Neuronal stem cell (in vitro differentiated cells): Measurements from ENCODE around the gene FAAP100.
A peak's percentile ranks its signal among the peaks of the same experiment; 100 is the strongest.
"Not testable (repeated sequence)": the region's sequence is repeated elsewhere in the genome, so short reads cannot be mapped to it uniquely, and the experiment has no call there.

ENCODE experiments used
- DNase-seq: peaks from one replicate; pipeline ENCODE4 v3.0.0-alpha.2; 2013; ENCODE audit warnings: low spot score
- H2AFZ ChIP-seq: one replicate; pipeline ENCODE4 v1.6.1; 2013; ENCODE audit warnings: mild to moderate bottlenecking, low read length, inconsistent platforms
- H2AK5ac ChIP-seq: 2 replicates; pipeline ENCODE4 v1.6.1; 2013; ENCODE audit warnings: low read depth, mild to moderate bottlenecking, inconsistent platforms, low read length, moderate library complexity, mixed read lengths
- H2BK120ac ChIP-seq: 2 replicates; pipeline ENCODE4 v1.6.1; 2013; ENCODE audit warnings: low read depth, mild to moderate bottlenecking, inconsistent platforms, low read length, moderate library complexity, mixed read lengths
- H2BK12ac ChIP-seq: one replicate; pipeline ENCODE4 v1.6.1; 2013; ENCODE audit warnings: low read length, inconsistent platforms
- H2BK15ac ChIP-seq: 2 replicates; pipeline ENCODE4 v1.6.1; 2013; ENCODE audit warnings: mild to moderate bottlenecking, low read length, inconsistent platforms, mixed read lengths
- H2BK5ac ChIP-seq: one replicate; pipeline ENCODE4 v1.6.1; 2013; ENCODE audit warnings: inconsistent platforms, mild to moderate bottlenecking, low read length, moderate library complexity
- H3K14ac ChIP-seq: one replicate; pipeline ENCODE4 v1.6.1; 2013; ENCODE audit warnings: low read length, inconsistent platforms
- H3K18ac ChIP-seq: 2 replicates; pipeline ENCODE4 v1.6.1; 2013; ENCODE audit warnings: low read length, inconsistent platforms
- H3K23ac ChIP-seq: 2 replicates; pipeline ENCODE4 v1.6.1; 2013; ENCODE audit warnings: low read depth, mild to moderate bottlenecking, mixed read lengths, low read length, inconsistent platforms; ENCODE audit not compliant: poor library complexity
- H3K27ac ChIP-seq: replicated peaks from 3 replicates; pipeline ENCODE4 v1.5.1; 2013; ENCODE audit warnings: low read length, inconsistent platforms
- H3K27me3 ChIP-seq, 3 experiments: 2 replicates each; pipeline ENCODE4 v1.6.1; 2013; ENCODE audit warnings: low read length in 3 of 3, mild to moderate bottlenecking in 2 of 3, inconsistent platforms in 1 of 3, low read depth in 1 of 3, mixed read lengths in 1 of 3, moderate library complexity in 1 of 3; ENCODE audit not compliant: control insufficient read depth in 3 of 3, insufficient read depth in 3 of 3
- H3K36me3 ChIP-seq, 2 donors: replicated peaks in 1 of 2; 2 replicates each; pipeline ENCODE4 v1.6.1; 2013; ENCODE audit warnings: low read length in 2 of 2; ENCODE audit not compliant: control insufficient read depth in 2 of 2, insufficient read depth in 2 of 2
- H3K4ac ChIP-seq: 2 replicates; pipeline ENCODE4 v1.6.1; 2013; ENCODE audit warnings: inconsistent platforms, mild to moderate bottlenecking, low read length, moderate library complexity
- H3K4me1 ChIP-seq, 2 donors: 1 replicate in 1 of 2; 2 replicates in 1 of 2; pipeline ENCODE4 v1.6.1; 2013; ENCODE audit warnings: low read length in 2 of 2, low read depth in 1 of 2; ENCODE audit not compliant: control insufficient read depth in 2 of 2, insufficient read depth in 1 of 2
- H3K4me2 ChIP-seq: one replicate; pipeline ENCODE4 v1.6.1; 2013; ENCODE audit warnings: mild to moderate bottlenecking, low read length, inconsistent platforms; ENCODE audit not compliant: insufficient read depth, poor library complexity, severe bottlenecking
- H3K4me3 ChIP-seq, 2 donors: 2 replicates each; pipeline ENCODE4 v1.5.1; 2013; ENCODE audit warnings: low read length in 2 of 2, mild to moderate bottlenecking in 2 of 2, inconsistent platforms in 1 of 2, moderate library complexity in 1 of 2
- H3K79me1 ChIP-seq: one replicate; pipeline ENCODE4 v1.6.1; 2013; ENCODE audit warnings: low read depth, mild to moderate bottlenecking, inconsistent platforms, low read length, moderate library complexity
- H3K9ac ChIP-seq: one replicate; pipeline ENCODE4 v1.6.1; 2013; ENCODE audit warnings: mild to moderate bottlenecking, low read depth, low read length, inconsistent platforms; ENCODE audit not compliant: poor library complexity
- H3K9me3 ChIP-seq, 2 donors: replicated peaks in 1 of 2; 2 replicates each; pipeline versions ENCODE3 to v1.6.1; 2013; ENCODE audit warnings: low read length in 2 of 2, mild to moderate bottlenecking in 2 of 2, inconsistent platforms in 1 of 2, low read depth in 1 of 2, mixed read lengths in 1 of 2, moderate library complexity in 1 of 2; ENCODE audit not compliant: control insufficient read depth in 2 of 2, insufficient read depth in 1 of 2
- H4K8ac ChIP-seq: one replicate; pipeline ENCODE4 v1.6.1; 2013; ENCODE audit warnings: low read depth, mild to moderate bottlenecking, inconsistent platforms, low read length, moderate library complexity
- H4K91ac ChIP-seq: one replicate; pipeline ENCODE4 v1.6.1; 2013; ENCODE audit warnings: low read length, low read depth, mild to moderate bottlenecking, inconsistent platforms; ENCODE audit not compliant: poor library complexity
- WGBS, 2 donors: extraction: QIAGEN DNeasy Blood & Tissue Kit; methylation state at CpG; one replicate each; pipeline ENCODE4 v1.1.7; 2013; ENCODE audit warnings: missing lambda C conversion rate in 2 of 2, mixed read lengths in 1 of 2; ENCODE audit not compliant: insufficient read length in 2 of 2, insufficient replicate concordance in 1 of 2; ENCODE audit errors: extremely low coverage in 2 of 2; 5-methylcytosine and 5-hydroxymethylcytosine counted together

FAAP100 gene

GRCh38 chr17:81586096-81586495 is 33.9 kb upstream of the FAAP100 start:
- Histone ChIP-seq H2AK5ac (no peak overlapping the region), H3K4me3 (no peak overlapping the region), H4K91ac (no peak overlapping the region), H2BK12ac (no peak overlapping the region), H3K23ac (no peak overlapping the region), H3K36me3 (peaks cover 40 to 93% of the 10 kb centered on the region in 2 donors), H2BK120ac (no peak overlapping the region), H3K27ac (no peak overlapping the region), H3K14ac (no peak overlapping the region), H3K4me1 (no peaks in the 10 kb centered on the region), H4K8ac (no peak overlapping the region), H2BK5ac (no peak overlapping the region), H3K4ac (no peak overlapping the region), H3K79me1 (peaks cover 3% of the 10 kb centered on the region), H3K9me3 (no peaks in the 10 kb centered on the region), H2AFZ (no peak overlapping the region), H3K9ac (no peak overlapping the region), H3K4me2 (no peak overlapping the region), H2BK15ac (no peak overlapping the region), H3K18ac (no peak overlapping the region), H3K27me3 (no peaks in the 10 kb centered on the region)
- no peak for DNase-seq
- WGBS, 2 donors = no CpG with 5 or more reads among the region's 4 CpGs

- not testable (repeated sequence) for H3K23ac ChIP-seq, H2AFZ ChIP-seq, H3K27me3 ChIP-seq, H3K4me2 ChIP-seq, H3K4ac ChIP-seq, H2BK120ac ChIP-seq, H3K18ac ChIP-seq, H3K79me1 ChIP-seq, H4K8ac ChIP-seq, H3K9me3 ChIP-seq, H3K4me1 ChIP-seq, H3K4me3 ChIP-seq, H3K27ac ChIP-seq, H3K14ac ChIP-seq, H2BK12ac ChIP-seq, DNase-seq, H3K9ac ChIP-seq, H2AK5ac ChIP-seq, H2BK15ac ChIP-seq, H4K91ac ChIP-seq, H2BK5ac ChIP-seq
- no CpG with 5 or more reads among the region's 14 CpGs for WGBS, 2 donors
- peaks cover 34 to 91% of the 10 kb centered on the region in 2 donors for H3K36me3 ChIP-seq
Observed at GRCh38 chr17:81584771-81585170, 32.6 kb upstream of the FAAP100 start.

GRCh38 chr17:81583589-81584342 is 31.6 kb upstream of the FAAP100 start:
- Histone ChIP-seq H3K18ac (no peak overlapping the region), H3K23ac (no peak overlapping the region), H3K4me1 (no peaks in the 10 kb centered on the region), H3K27ac (no peak overlapping the region), H2BK5ac (no peak overlapping the region), H2AK5ac (no peak overlapping the region), H2BK120ac (no peak overlapping the region), H3K36me3 (peaks cover 31 to 91% of the 10 kb centered on the region in 2 donors), H3K79me1 (peaks cover 3% of the 10 kb centered on the region), H3K9ac (no peak overlapping the region), H4K8ac (no peak overlapping the region), H3K4me3 (no peak overlapping the region), H3K4me2 (no peak overlapping the region), H2BK12ac (no peak overlapping the region), H3K9me3 (no peaks in the 10 kb centered on the region), H2BK15ac (no peak overlapping the region), H2AFZ (no peak overlapping the region), H3K27me3 (no peaks in the 10 kb centered on the region), H3K4ac (no peak overlapping the region), H3K14ac (no peak overlapping the region), H4K91ac (no peak overlapping the region)
- DNase-seq = no peak
- WGBS, 2 donors = no CpG with 5 or more reads among the region's 6 CpGs

- no peak overlapping the region for H4K91ac ChIP-seq
- H2BK15ac ChIP-seq = no peak overlapping the region
- no peak overlapping the region for H3K27ac ChIP-seq
- H3K4ac ChIP-seq = no peak overlapping the region
- H2AK5ac ChIP-seq = no peak overlapping the region
- no peaks in the 10 kb centered on the region for H3K4me1 ChIP-seq
- H3K9ac ChIP-seq = peak overlapping the region; percentile 7
- no peak overlapping the region for H3K23ac ChIP-seq
- DNase-seq = no peak
- H3K4me3 ChIP-seq = no peak overlapping the region
- no peak overlapping the region for H2BK120ac ChIP-seq
- no peak overlapping the region for H3K18ac ChIP-seq
- peaks cover 27 to 90% of the 10 kb centered on the region in 2 donors for H3K36me3 ChIP-seq
- WGBS, 2 donors = no CpG with 5 or more reads among the region's 12 CpGs
- no peaks in the 10 kb centered on the region for H3K9me3 ChIP-seq
- no peak overlapping the region for H4K8ac ChIP-seq
- H2BK12ac ChIP-seq = no peak overlapping the region
- H2AFZ ChIP-seq = no peak overlapping the region
- no peak overlapping the region for H3K4me2 ChIP-seq
- no peak overlapping the region for H2BK5ac ChIP-seq
- no peak overlapping the region for H3K14ac ChIP-seq
- no peaks in the 10 kb centered on the region for H3K27me3 ChIP-seq
- H3K79me1 ChIP-seq = peaks cover 3% of the 10 kb centered on the region
Observed at GRCh38 chr17:81582749-81583148, 30.6 kb upstream of the FAAP100 start.
